ENCODE results near the gene PJVK. TPM values are rescaled to one million over a fixed set of nuclear protein-coding genes. Genes with fewer than 3 reads are reported as not detected.

PJVK gene
- polyA plus RNA-seq, 1 donor from 2014 or later, result 5.5 TPM

GRCh38 chr2:178452334-178452733 is 1.2 kb downstream of the PJVK start:
- Histone ChIP-seq H3K9me3 (ENCODE audit: low read length) (no peaks in the 10 kb centered on the region), H3K4me3 (ENCODE audit: low read length) (no peak overlapping the region), H3K9ac (ENCODE audit: low read length) (no peak overlapping the region), H3K27ac (ENCODE audit: low read length) (no peak overlapping the region), H3K79me2 (replicated peaks; ENCODE audit: insufficient read depth, low read length) (peaks cover 24% of the 10 kb centered on the region), H2AFZ (ENCODE audit: low read depth, low read length) (no peak overlapping the region), H3K27me3 (ENCODE audit: insufficient read depth, low read depth, low read length) (no peaks in the 10 kb centered on the region), H3K36me3 (ENCODE audit: insufficient read depth, low read length) (no peaks in the 10 kb centered on the region), H3F3A (ENCODE audit: insufficient read depth, low read length, poor library complexity, severe bottlenecking) (no peaks in the 10 kb centered on the region), H3K9me2 (ENCODE audit: insufficient read depth, low read length) (no peaks in the 10 kb centered on the region), H3K4me2 (ENCODE audit: low read length) (no peak overlapping the region), H4K20me1 (ENCODE audit: insufficient read depth) (no peaks in the 10 kb centered on the region)
- TF ChIP-seq SMC3 (conservative IDR thresholded peaks at IDR 0.05; ENCODE audit: poor library complexity) (no peak), MXI1 (conservative IDR thresholded peaks at IDR 0.05; ENCODE audit: poor library complexity, severe bottlenecking) (no peak), EZH2 (IDR thresholded peaks at IDR 0.05; ENCODE audit: borderline replicate concordance, insufficient read depth, low read length, poor library complexity, severe bottlenecking) (no peak), RAD21 (conservative IDR thresholded peaks at IDR 0.05) (no peak), POLR2AphosphoS5 (IDR thresholded peaks at IDR 0.05) (no peak), CTCF (IDR thresholded peaks at IDR 0.05; ENCODE audit: poor library complexity, severe bottlenecking) (no peak), TAF1 (IDR thresholded peaks at IDR 0.05; ENCODE audit: low read depth) (no peak), EP300 (conservative IDR thresholded peaks at IDR 0.05; ENCODE audit: poor library complexity, severe bottlenecking) (no peak)
- TF ChIP-seq, protein P1, sequence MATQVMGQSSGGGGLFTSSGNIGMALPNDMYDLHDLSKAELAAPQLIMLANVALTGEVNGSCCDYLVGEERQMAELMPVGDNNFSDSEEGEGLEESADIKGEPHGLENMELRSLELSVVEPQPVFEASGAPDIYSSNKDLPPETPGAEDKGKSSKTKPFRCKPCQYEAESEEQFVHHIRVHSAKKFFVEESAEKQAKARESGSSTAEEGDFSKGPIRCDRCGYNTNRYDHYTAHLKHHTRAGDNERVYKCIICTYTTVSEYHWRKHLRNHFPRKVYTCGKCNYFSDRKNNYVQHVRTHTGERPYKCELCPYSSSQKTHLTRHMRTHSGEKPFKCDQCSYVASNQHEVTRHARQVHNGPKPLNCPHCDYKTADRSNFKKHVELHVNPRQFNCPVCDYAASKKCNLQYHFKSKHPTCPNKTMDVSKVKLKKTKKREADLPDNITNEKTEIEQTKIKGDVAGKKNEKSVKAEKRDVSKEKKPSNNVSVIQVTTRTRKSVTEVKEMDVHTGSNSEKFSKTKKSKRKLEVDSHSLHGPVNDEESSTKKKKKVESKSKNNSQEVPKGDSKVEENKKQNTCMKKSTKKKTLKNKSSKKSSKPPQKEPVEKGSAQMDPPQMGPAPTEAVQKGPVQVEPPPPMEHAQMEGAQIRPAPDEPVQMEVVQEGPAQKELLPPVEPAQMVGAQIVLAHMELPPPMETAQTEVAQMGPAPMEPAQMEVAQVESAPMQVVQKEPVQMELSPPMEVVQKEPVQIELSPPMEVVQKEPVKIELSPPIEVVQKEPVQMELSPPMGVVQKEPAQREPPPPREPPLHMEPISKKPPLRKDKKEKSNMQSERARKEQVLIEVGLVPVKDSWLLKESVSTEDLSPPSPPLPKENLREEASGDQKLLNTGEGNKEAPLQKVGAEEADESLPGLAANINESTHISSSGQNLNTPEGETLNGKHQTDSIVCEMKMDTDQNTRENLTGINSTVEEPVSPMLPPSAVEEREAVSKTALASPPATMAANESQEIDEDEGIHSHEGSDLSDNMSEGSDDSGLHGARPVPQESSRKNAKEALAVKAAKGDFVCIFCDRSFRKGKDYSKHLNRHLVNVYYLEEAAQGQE (IDR thresholded peaks at IDR 0.05; ENCODE audit: borderline replicate concordance), result no peak

DNA sequence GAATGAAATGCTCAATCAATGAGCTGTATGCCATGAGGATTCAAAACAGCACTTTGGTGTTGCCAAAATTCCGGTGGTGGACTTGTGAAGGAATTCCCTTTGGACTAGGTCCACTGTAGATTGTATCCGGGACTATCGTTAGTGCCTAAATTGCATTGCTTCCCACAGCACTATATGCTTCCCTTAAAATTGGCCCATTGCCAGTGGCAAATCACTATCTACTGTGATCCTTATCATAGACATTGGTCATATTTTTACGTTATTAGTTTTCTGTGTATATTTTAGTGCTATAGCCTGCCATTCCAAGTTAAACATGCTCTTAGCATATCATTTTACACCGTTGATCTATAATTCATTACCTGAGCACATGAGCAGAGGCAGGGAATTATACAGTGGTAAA is 1.7 kb downstream of the PJVK start:
- no peak for TF ChIP-seq MXI1 (conservative IDR thresholded peaks at IDR 0.05; ENCODE audit: poor library complexity, severe bottlenecking)
- no peak for TF ChIP-seq SMC3 (conservative IDR thresholded peaks at IDR 0.05; ENCODE audit: poor library complexity)
- TF ChIP-seq EP300 (conservative IDR thresholded peaks at IDR 0.05; ENCODE audit: poor library complexity, severe bottlenecking), result no peak
- no peak for TF ChIP-seq CTCF (IDR thresholded peaks at IDR 0.05; ENCODE audit: poor library complexity, severe bottlenecking)
- H3K9me2 ChIP-seq (ENCODE audit: insufficient read depth, low read length), result no peaks in the 10 kb centered on the region
- peaks cover 20% of the 10 kb centered on the region for H3K79me2 ChIP-seq (replicated peaks; ENCODE audit: insufficient read depth, low read length)
- H2AFZ ChIP-seq (ENCODE audit: low read depth, low read length), result no peak overlapping the region
- no peaks in the 10 kb centered on the region for H4K20me1 ChIP-seq (ENCODE audit: insufficient read depth)
- H3K36me3 ChIP-seq (ENCODE audit: insufficient read depth, low read length), result no peaks in the 10 kb centered on the region
- H3K4me3 ChIP-seq (ENCODE audit: low read length), result no peak overlapping the region
- no peaks in the 10 kb centered on the region for H3F3A ChIP-seq (ENCODE audit: insufficient read depth, low read length, poor library complexity, severe bottlenecking)
- no peaks in the 10 kb centered on the region for H3K27me3 ChIP-seq (ENCODE audit: insufficient read depth, low read depth, low read length)
- H3K9me3 ChIP-seq (ENCODE audit: low read length), result no peaks in the 10 kb centered on the region
- no peak overlapping the region for H3K27ac ChIP-seq (ENCODE audit: low read length)
- no peak overlapping the region for H3K4me2 ChIP-seq (ENCODE audit: low read length)
- no peak overlapping the region for H3K9ac ChIP-seq (ENCODE audit: low read length)

All from neural cell (in vitro differentiated cells).